Stimulated activated CD8-positive, alpha-beta memory T cell treated with anti-CD3 and anti-CD28 coated beads, Interleukin-12 subunit alpha, Interleukin-12 subunit beta, amount 100 ng/mL, for 4 hours (primary cell): ENCODE data around the gene FASTK.

ENCODE experiments used
- DNase-seq: peaks from one replicate; pipeline ENCODE4 v3.0.0-alpha.2; 2020; ENCODE audit warnings: low read depth

The FASTK gene

DNA sequence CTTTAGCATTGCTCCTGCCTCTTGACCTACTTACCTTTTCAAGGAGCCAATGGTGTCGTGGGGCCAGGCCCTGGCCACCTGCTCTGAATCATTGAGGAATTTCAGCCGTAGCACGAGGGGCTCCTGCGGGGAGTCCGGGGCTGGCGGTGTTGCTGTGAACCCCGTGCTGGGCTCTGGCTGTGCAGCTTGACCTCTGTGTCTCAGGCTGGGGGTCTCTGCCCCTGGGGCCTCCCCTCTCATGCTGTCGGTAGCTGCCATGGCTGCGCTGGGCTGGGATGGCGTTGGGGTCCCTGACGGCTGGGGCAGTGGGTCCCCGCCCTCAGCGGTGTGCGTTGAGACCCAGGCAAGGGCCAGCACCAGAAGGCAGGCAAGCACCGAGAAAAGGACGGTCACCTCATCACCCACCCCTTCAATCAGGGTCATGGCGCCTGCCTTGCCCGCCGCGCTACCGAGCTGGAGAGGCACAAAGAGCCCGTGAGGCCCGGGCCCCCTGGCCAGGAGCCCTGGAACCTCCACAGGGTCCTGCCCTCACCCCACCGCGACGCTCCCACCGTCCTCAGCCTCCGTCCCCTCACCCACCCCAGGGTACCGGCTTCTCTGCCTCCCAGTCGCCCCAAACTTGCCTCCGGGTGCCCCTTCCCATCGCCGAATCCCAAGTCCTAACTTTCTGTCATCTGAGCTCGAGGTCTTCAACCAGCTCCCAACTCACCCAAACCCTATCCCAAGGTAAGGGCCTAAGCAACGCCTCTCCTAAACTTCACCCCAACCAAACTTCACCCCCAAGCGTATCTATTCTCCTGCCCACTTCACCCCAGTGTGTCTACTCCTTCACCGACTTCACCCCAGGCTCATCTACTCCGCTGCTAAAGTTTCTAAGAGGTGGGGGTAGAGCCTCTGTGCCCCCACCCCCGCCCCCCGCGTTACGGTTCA is 1.8 kb upstream of the FASTK start:
- DNase-seq = no peak

DNA sequence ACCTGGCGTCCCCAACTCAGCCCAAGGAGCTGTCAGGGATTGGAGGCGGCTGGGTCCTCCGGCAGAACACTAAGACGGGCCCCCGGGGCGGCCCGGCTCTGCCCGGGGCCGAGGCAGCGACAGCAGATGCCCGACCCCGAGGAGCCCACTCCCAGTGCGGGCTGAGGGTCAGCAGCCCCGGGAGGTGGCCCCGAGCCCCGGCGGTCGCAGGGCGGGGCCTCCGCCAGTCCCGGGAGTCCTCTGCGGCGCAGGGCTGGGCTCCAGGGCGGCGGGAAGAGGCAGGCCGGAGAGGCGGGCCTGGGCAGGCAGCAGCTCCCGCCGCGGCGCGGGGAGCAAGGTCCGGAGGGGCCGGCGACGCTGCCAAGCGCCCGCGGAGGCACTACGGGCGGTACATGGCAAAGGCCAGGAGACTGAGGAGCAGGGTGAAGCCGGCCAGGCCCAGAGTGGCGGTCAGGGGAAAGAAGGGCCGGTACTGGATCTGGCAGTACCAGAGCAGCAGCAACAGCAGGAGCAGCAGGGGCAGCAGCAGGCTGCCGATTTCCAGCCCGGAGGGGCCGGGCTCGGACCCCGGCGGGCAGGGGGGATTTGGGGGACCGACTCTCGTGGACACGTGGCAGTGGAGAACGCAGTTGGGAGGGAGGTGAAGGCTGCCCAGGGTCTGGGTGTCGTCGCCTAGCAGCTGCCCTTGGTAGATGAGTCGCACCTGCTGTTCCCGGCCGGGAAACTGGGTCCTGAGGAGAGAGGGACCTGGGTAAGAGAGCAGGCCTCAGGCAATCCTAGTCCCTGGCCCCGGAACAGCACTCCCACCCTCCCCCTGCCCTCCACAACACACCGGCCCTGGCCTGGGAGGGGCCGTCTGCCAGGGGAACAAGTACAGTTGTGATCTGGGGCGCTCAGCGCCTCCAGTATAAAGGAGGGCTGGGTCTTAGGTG is 827 bp upstream of the FASTK start:
- no peak for DNase-seq

GRCh38 chr7:151080067-151080521 is 515 bp downstream of the FASTK start:
- DNase-seq = no peak

- DNase-seq = no peak
Measured at GRCh38 chr7:151079199-151079910, 1.3 kb downstream of the FASTK start.

DNA sequence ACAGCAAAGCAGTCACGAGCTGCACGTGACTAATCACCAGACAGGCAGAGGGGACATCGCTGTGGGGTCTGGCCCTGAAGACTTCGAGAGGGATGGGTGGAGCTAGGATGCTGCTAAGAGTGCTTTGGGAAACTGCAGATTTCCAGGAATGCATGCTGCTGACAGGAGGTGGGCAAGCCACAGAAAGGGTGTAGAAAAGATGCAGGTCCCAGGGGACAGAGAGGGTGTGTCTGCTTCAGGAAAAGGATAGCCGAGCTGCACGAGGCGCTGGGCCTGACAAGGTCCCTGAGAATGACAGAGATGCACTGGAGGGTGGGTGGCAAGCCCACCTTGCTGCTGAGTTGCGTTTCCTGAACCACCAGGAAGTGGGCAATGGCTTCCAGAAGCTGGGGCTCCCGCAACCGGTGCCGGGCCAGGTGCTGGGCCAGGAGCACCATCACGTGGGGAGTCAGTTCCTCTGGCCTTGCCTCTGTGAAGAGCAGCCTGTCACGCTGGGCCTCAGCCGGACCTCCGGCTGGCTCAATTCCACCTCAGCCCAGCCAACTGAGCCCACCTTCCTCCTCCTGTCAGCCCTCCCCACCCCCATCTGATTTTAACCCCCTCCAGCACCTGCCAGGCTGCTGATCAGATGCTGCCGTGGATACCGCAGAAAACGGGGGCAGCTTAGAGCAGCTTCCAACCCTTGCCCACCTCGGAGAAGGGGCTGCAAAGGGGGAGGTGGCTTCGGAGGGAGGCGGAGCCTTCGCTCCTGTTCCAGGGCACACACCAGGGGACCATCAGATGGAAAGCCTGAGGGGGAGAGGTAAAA is 2.2 kb downstream of the FASTK start:
- DNase-seq = no peak

DNA sequence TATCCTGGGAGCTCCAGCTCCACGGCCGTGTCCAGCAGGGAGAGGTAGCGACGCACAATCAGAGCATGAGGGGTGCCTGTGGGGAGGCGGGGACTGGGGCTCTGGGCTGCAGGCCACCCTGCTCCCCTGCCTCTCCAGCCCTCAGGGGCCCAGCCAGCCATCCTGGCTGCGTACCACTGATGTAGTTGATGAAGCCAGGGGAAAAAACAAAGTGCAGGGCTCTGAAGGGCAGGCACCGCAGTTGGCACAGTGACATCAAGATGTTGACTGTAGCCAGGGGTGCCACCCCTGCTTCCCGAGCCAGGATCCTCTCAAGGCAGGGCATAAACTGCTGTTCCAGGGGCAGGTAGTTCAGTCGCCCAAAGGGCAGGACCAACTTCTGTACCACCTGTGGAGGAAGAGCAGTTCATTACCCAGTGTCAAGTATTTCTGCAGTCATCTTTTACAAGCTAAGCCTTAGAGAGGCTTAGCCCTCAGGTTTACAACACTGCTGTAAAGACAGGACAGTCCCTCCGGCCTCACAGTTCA is 2.8 kb downstream of the FASTK start:
- DNase-seq = no peak

GRCh38 chr7:151076863-151077704 is 3.5 kb downstream of the FASTK start:
- no peak for DNase-seq

DNA sequence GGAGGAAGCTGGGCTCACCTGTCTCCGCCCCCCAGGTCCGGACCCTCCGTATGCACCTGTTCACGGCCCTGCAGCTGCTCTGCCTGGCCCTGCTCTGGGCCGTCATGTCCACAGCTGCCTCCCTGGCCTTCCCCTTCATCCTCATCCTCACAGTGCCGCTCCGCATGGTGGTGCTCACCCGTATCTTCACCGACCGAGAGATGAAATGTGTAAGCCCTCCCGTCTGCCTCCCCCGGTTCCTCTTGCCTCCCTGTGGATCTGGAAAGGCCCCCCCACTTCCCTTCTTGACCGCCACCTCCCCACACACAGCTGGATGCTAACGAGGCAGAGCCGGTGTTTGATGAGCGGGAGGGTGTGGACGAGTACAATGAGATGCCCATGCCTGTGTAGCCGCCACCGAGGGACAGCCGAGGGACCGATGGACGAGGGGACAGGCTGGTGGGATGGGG is 4.6 kb downstream of the FASTK start:
- DNase-seq = no peak

DNA sequence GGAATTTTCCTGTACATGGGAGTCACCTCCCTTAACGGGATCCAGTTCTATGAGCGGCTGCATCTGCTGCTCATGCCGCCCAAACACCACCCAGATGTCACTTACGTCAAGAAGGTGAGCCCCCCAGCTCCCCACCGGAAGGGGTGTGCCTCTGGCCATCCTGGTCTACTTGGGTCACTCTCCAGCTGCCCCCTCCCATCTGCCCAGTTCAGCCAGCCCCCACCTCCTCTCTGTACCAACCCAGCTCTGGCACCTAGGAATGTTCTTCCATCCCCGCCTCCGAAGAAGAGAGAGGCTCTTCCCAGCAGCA is 5.0 kb downstream of the FASTK start:
- DNase-seq = no peak

- DNase-seq = no peak
Measured at GRCh38 chr7:151074817-151075661, 5.6 kb downstream of the FASTK start.

- DNase-seq = no peak
Measured at GRCh38 chr7:151073990-151074389, 6.6 kb downstream of the FASTK start.

- no peak for DNase-seq
Measured at GRCh38 chr7:151071032-151071866, 9.4 kb downstream of the FASTK start.

GRCh38 chr7:151070574-151070960 is 10.0 kb downstream of the FASTK start:
- no peak for DNase-seq

DNA sequence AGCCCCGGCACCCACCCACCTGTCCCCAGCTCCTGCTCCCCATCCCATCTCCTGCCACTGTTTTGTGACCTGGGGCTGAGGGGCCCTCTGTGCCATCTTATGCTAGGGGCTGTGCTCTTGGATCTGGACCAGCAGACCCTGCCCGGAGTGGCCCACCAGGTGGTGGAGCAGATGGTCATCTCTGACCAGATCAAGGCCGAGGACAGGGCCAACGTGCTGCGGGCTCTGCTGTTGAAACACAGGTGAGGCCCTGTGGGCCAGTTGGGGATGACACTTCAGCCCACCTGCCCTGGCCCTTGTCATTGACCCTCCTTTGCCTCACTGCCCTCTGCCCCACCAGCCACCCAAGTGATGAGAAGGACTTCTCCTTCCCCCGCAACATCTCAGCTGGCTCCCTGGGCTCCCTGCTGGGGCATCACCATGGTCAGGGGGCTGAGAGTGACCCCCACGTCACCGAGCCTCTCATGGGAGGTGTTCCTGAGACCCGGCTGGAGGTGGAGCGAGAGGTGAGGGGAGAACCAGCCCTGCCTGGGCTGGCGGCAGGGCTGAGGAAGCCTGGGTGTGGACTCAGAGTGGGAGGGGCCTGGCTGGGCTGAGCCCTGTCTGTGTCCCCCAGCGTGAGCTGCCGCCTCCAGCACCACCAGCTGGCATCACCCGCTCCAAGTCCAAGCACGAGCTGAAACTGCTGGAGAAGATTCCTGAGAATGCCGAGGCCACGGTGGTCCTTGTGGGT is 10.6 kb downstream of the FASTK start:
- no peak for DNase-seq

GRCh38 chr7:151068069-151068773 is 12.4 kb downstream of the FASTK start:
- no peak for DNase-seq

GRCh38 chr7:151066273-151066974 is 14.2 kb downstream of the FASTK start:
- DNase-seq = no peak
